ENCODE data around the gene OSBPL6.
A peak's percentile ranks its signal among the peaks of the same experiment; 100 is the strongest.

The OSBPL6 gene

GRCh38 chr2:178280244-178280852, 86.0 kb downstream of the OSBPL6 start:
- DNase-seq (ENCODE audit: extremely low read depth, low read depth), result no peak
- peak; percentile 64 for TF ChIP-seq CTCF (IDR thresholded peaks at IDR 0.05; ENCODE audit: low read depth, low read length)

GRCh38 chr2:178282075-178282815, 87.9 kb downstream of the OSBPL6 start:
- no peak for DNase-seq (ENCODE audit: extremely low read depth, low read depth)
- no peak for TF ChIP-seq CTCF (IDR thresholded peaks at IDR 0.05; ENCODE audit: low read depth, low read length)

GRCh38 chr2:178283341-178283918, 89.1 kb downstream of the OSBPL6 start:
- no peak for DNase-seq (ENCODE audit: extremely low read depth, low read depth)
- TF ChIP-seq CTCF (IDR thresholded peaks at IDR 0.05; ENCODE audit: low read depth, low read length), result no peak

- DNase-seq (ENCODE audit: extremely low read depth, low read depth), result no peak
- TF ChIP-seq CTCF (IDR thresholded peaks at IDR 0.05; ENCODE audit: low read depth, low read length), result no peak
Measured at GRCh38 chr2:178284613-178285286, 90.4 kb downstream of the OSBPL6 start.

- no peak for TF ChIP-seq CTCF (IDR thresholded peaks at IDR 0.05; ENCODE audit: low read depth, low read length)
Measured at GRCh38 chr2:178285287-178285615, 90.9 kb downstream of the OSBPL6 start.

GRCh38 chr2:178286636-178287035, 92.3 kb downstream of the OSBPL6 start:
- no peak for DNase-seq (ENCODE audit: extremely low read depth, low read depth)
- TF ChIP-seq CTCF (IDR thresholded peaks at IDR 0.05; ENCODE audit: low read depth, low read length), result no peak

More at GRCh38 chr2:178285287-178285615, 90.9 kb downstream of the OSBPL6 start:
- DNase-seq (ENCODE audit: extremely low read depth, low read depth), result no peak

Data from AG09319 (cell line).